ENCODE measurements around the gene RAB11FIP3. TPM values are rescaled to one million over a fixed set of nuclear protein-coding genes. Genes with fewer than 3 reads are reported as not detected.

RAB11FIP3 gene
- total and polyA plus RNA-seq, 2 of the 13 experiments (the other 11 are each of a cell fraction or from before 2014, with no cell fraction given) = 34.3 to 57.6 TPM

- TF ChIP-seq ZNF713 (CRISPR knock-in tag; IDR thresholded peaks at IDR 0.05) = no peak
- TF ChIP-seq REPIN1 (CRISPR knock-in tag; IDR thresholded peaks at IDR 0.05; ENCODE audit: borderline replicate concordance, low read depth) = peak; percentile 67; the same call in 1 of the 2 replicates
- peak; percentile 65; the same call in 1 of the 2 replicates for TF ChIP-seq ZGPAT (CRISPR knock-in tag; IDR thresholded peaks at IDR 0.05)
- peak; percentile 34; the same call in 1 of the 2 replicates for TF ChIP-seq ZNF121 (CRISPR knock-in tag; IDR thresholded peaks at IDR 0.05)
- TF ChIP-seq ZNF678 (CRISPR knock-in tag; IDR thresholded peaks at IDR 0.05) = no peak; the same call in 1 of the 2 replicates
- no peak for TF ChIP-seq ZNF382 (CRISPR knock-in tag; IDR thresholded peaks at IDR 0.05; ENCODE audit: borderline replicate concordance)
- no peak for TF ChIP-seq ZNF335 (CRISPR knock-in tag; IDR thresholded peaks at IDR 0.05)
- peak; percentile 75 for TF ChIP-seq RBM39 (IDR thresholded peaks at IDR 0.05; ENCODE audit: low read depth, low read length, poor library complexity, severe bottlenecking)
- TF ChIP-seq MYPOP (CRISPR knock-in tag; IDR thresholded peaks at IDR 0.05) = no peak; the same call in 1 of the 2 replicates
- no peak for TF ChIP-seq SSRP1 (CRISPR knock-in tag; IDR thresholded peaks at IDR 0.05)
- TF ChIP-seq ZNF275 (CRISPR knock-in tag; IDR thresholded peaks at IDR 0.05; ENCODE audit: borderline replicate concordance) = no peak
- TF ChIP-seq MBNL3 (CRISPR knock-in tag; conservative IDR thresholded peaks at IDR 0.05) = no peak
- TF ChIP-seq FOXC1 (CRISPR knock-in tag; IDR thresholded peaks at IDR 0.05; ENCODE audit: borderline replicate concordance) = no peak
- TF ChIP-seq MYNN (CRISPR knock-in tag; IDR thresholded peaks at IDR 0.05; ENCODE audit: low read depth) = no peak
- TF ChIP-seq ZBTB20 (CRISPR knock-in tag; IDR thresholded peaks at IDR 0.05; ENCODE audit: borderline replicate concordance, low read depth) = 0 out of 2 replicates have a peak, but pooled peaks have one; percentile 23
- peak; percentile 52; the same call in 1 of the 2 replicates for TF ChIP-seq DRAP1 (CRISPR knock-in tag; IDR thresholded peaks at IDR 0.05)
- no peak for TF ChIP-seq HNF1A (IDR thresholded peaks at IDR 0.05; ENCODE audit: low read depth)
- TF ChIP-seq HNF1A (CRISPR knock-in tag; IDR thresholded peaks at IDR 0.05; ENCODE audit: borderline replicate concordance) = 0 out of 2 replicates have a peak, but pooled peaks have one; percentile 61
- TF ChIP-seq ZNF75D (CRISPR knock-in tag; IDR thresholded peaks at IDR 0.05; ENCODE audit: borderline replicate concordance) = no peak
These were observed 101.8 kb downstream of the RAB11FIP3 start, which contains the start of gene CAPN15 (continued) for GRCh38 chr16:527015-527903.
